ENCODE measurements around the gene KCP. TPM values are rescaled to one million over a fixed set of nuclear protein-coding genes. Genes with fewer than 3 reads are reported as not detected.

Gene KCP
- total RNA-seq, 1 experiment from 2014 or later: 1.6 TPM

DNA sequence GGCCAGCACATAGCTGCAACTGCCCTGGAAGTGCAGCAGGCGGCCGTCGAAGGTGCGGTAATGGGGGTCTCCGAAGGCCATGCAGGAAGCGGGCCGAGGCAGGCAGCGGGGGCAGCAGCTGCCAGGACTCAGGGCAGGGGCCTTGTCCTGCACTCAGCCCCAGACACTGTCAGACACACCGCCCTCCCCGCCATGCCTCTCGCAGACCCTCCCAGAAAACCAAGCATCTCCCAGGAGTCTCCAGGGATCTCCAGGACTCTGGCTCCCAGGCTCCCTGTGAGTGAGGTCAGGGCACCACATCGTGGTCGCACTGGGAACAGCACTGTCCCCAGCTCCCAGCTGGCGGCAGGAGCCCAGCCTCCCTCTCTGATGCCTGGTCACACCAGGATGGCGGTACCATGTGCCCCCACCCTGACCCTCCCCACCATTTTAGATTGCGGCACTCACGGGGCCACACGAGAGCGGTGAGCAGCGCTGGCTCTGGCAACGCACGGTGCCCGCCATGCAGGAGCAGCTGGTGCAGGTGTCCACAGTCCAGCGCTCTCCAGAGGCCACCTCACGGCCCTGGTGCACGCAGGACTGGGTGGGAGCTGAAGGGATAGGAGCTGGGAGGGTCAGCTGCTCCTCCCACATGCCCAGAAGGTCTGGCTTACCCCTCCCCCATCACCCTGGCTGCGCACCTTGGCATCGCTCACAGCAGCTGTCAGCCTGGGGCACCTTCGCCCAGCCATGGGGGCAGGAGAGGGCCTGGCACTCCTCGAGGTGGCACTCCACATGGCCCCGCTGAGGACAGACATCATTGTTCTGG lies 30.4 kb downstream of the KCP start:
- Histone ChIP-seq H3K9ac (ENCODE audit: low read length) (no peak overlapping the region), H3K4me1 (ENCODE audit: control insufficient read depth in 1 of 2, insufficient read depth in 2 of 2, low read length in 2 of 2) (no peaks in the 10 kb centered on the region), H3K36me3 (ENCODE audit: control insufficient read depth in 1 of 2, insufficient read depth in 2 of 2, low read length in 2 of 2) (no peaks in the 10 kb centered on the region), H2AFZ (ENCODE audit: low read depth, low read length, poor library complexity, severe bottlenecking) (no peak overlapping the region), H4K20me1 (ENCODE audit: insufficient read depth) (no peaks in the 10 kb centered on the region), H3K9me2 (ENCODE audit: insufficient read depth) (no peaks in the 10 kb centered on the region), H3K27me3 (ENCODE audit: insufficient read depth, low read length) (no peaks in the 10 kb centered on the region), H3K9me3 (ENCODE audit: control insufficient read depth in 1 of 2, insufficient read depth in 1 of 2, low read depth in 1 of 2, low read length in 2 of 2) (no peaks in the 10 kb centered on the region), H3K4me2 (ENCODE audit: low read length) (no peak overlapping the region), H3K79me2 (ENCODE audit: insufficient read depth, low read length) (no peaks in the 10 kb centered on the region), H3K4me3 (replicated peaks in 1 of 2; ENCODE audit: low read depth in 1 of 2, low read length in 2 of 2) (no peak overlapping the region), H3K27ac (ENCODE audit: low read depth, low read length) (no peak overlapping the region)
- CTCF ChIA-PET: interaction anchor here (0.6 to 2.5 kb wide), 9 partner anchors 8 to 453 kb away, joined by 3 to 16 read pairs (median 12); partner anchors contain the start of gene ATP6V1F
- no peak for DNase-seq (ENCODE audit: low read depth, low spot score)
- BruUV-seq (replicated peaks): no TSS peak
- POLR2A ChIA-PET: no interaction called here
- intact Hi-C loops (cut with micrococcal nuclease): loop anchor here (2.0 to 5.0 kb wide), 3 partner anchors 17 to 408 kb away; partner anchors contain the start of gene ATP6V1F
- peak; percentile 92 for ATAC-seq
- RAD21 ChIA-PET (ENCODE audit: low non-redundant PET in 1 of 2, low total read pairs in 2 of 2, uncharacterized antibody in 2 of 2, unreplicated experiment in 2 of 2): interaction anchor here (0.6 to 2.0 kb wide), 5 partner anchors 20 to 272 kb away, joined by 3 to 7 read pairs (median 3); no protein-coding TSS in a partner anchor
- TF ChIP-seq, protein P1, sequence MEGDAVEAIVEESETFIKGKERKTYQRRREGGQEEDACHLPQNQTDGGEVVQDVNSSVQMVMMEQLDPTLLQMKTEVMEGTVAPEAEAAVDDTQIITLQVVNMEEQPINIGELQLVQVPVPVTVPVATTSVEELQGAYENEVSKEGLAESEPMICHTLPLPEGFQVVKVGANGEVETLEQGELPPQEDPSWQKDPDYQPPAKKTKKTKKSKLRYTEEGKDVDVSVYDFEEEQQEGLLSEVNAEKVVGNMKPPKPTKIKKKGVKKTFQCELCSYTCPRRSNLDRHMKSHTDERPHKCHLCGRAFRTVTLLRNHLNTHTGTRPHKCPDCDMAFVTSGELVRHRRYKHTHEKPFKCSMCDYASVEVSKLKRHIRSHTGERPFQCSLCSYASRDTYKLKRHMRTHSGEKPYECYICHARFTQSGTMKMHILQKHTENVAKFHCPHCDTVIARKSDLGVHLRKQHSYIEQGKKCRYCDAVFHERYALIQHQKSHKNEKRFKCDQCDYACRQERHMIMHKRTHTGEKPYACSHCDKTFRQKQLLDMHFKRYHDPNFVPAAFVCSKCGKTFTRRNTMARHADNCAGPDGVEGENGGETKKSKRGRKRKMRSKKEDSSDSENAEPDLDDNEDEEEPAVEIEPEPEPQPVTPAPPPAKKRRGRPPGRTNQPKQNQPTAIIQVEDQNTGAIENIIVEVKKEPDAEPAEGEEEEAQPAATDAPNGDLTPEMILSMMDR (IDR thresholded peaks at IDR 0.05 in 2 of 3, conservative IDR thresholded peaks at IDR 0.05 in 1 of 3; ENCODE audit: borderline replicate concordance in 1 of 3, insufficient read depth in 1 of 3, low read depth in 2 of 3, low read length in 2 of 3): peak; percentile 82 to 93 (median 88)
- TF ChIP-seq RAD21 (IDR thresholded peaks at IDR 0.05; ENCODE audit: low read depth): peak; percentile 99
- TF ChIP-seq EZH2 (IDR thresholded peaks at IDR 0.05): no peak

- intact Hi-C loops (cut with micrococcal nuclease): no loop called here
- Histone ChIP-seq H3K9ac (ENCODE audit: low read length) (no peak overlapping the region), H2AFZ (ENCODE audit: low read depth, low read length, poor library complexity, severe bottlenecking) (no peak overlapping the region), H3K9me3 (ENCODE audit: control insufficient read depth in 1 of 2, insufficient read depth in 1 of 2, low read depth in 1 of 2, low read length in 2 of 2) (no peaks in the 10 kb centered on the region), H3K4me2 (ENCODE audit: low read length) (no peak overlapping the region), H3K27ac (ENCODE audit: low read depth, low read length) (no peak overlapping the region), H3K79me2 (ENCODE audit: insufficient read depth, low read length) (no peaks in the 10 kb centered on the region), H3K4me1 (ENCODE audit: control insufficient read depth in 1 of 2, insufficient read depth in 2 of 2, low read length in 2 of 2) (peaks cover 3 to 6% of the 10 kb centered on the region in 2 experiments; a peak in 3 of 4 replicates), H3K36me3 (ENCODE audit: control insufficient read depth in 1 of 2, insufficient read depth in 2 of 2, low read length in 2 of 2) (no peaks in the 10 kb centered on the region), H3K9me2 (ENCODE audit: insufficient read depth) (no peaks in the 10 kb centered on the region), H4K20me1 (ENCODE audit: insufficient read depth) (no peaks in the 10 kb centered on the region), H3K27me3 (ENCODE audit: insufficient read depth, low read length) (no peaks in the 10 kb centered on the region), H3K4me3 (replicated peaks in 1 of 2; ENCODE audit: low read depth in 1 of 2, low read length in 2 of 2) (no peak overlapping the region)
- TF ChIP-seq REST (IDR thresholded peaks at IDR 0.05; ENCODE audit: low read depth) (no peak), YY1 (IDR thresholded peaks at IDR 0.05; ENCODE audit: extremely low read depth, insufficient replicate concordance, low read depth, low read length) (no peak)
- ChIA-PET CTCF (interaction anchor here (0.8 to 2.5 kb wide), 8 partner anchors 8 to 452 kb away, joined by 3 to 16 read pairs (median 12); partner anchors contain the start of gene ATP6V1F), POLR2A (no interaction called here), RAD21 (ENCODE audit: low non-redundant PET in 1 of 2, low total read pairs in 2 of 2, uncharacterized antibody in 2 of 2, unreplicated experiment in 2 of 2) (interaction anchor here (1.3 to 1.6 kb wide), 2 partner anchors 19 to 212 kb away, joined by 3 to 7 read pairs; no protein-coding TSS in a partner anchor)
- ATAC-seq (no peak), DNase-seq (ENCODE audit: low read depth, low spot score) (no peak)
- BruUV-seq (replicated peaks): no TSS peak
These were observed 31.0 kb downstream of the KCP start for GRCh38 chr7:128879461-128879938.

Data from HCT116 (cell line).